K562 (cell line): ENCODE results near the gene FOSL1. TPM values are rescaled to one million over a fixed set of nuclear protein-coding genes. Genes with fewer than 3 reads are reported as not detected.
A peak's percentile ranks its signal among the peaks of the same experiment; 100 is the strongest.

Experiments
- ADNP ChIP-seq: fragments of 200-800 bp; sonication (Bioruptor generic); IDR thresholded peaks from 2 replicates; pipeline ENCODE4 v1.6.1; 2016; ENCODE audit warnings: missing genetic modification characterization, missing compliant biosample characterization
- ARID4B ChIP-seq: sonication (generic); formaldehyde crosslinking; IDR thresholded peaks from 2 replicates; pipeline ENCODE4 v1.8.0; 2022; ENCODE audit warnings: mild to moderate bottlenecking, missing genetic modification reagents
- HSF4 ChIP-seq: fragments of 250-450 bp; sonication (Bioruptor Pico); IDR thresholded peaks from 2 replicates; pipeline ENCODE4 v2.1.2; 2022; ENCODE audit warnings: mild to moderate bottlenecking, moderate library complexity, borderline replicate concordance
- KLF13 ChIP-seq: fragments of 450-650 bp; IDR thresholded peaks from 2 replicates; pipeline ENCODE4 v1.6.1; 2016; ENCODE audit warnings: missing genetic modification characterization, low read depth, mild to moderate bottlenecking, missing compliant biosample characterization, moderate library complexity, borderline replicate concordance
- MTF1 ChIP-seq: fragments of 250-450 bp; sonication (Bioruptor Pico); IDR thresholded peaks from 2 replicates; pipeline ENCODE4 v1.9.0; 2021; ENCODE audit warnings: moderate library complexity, mild to moderate bottlenecking, inconsistent platforms, borderline replicate concordance
- NRF1 ChIP-seq, 2 experiments: fragments of 450-650 bp; IDR thresholded peaks in 1 of 2; conservative IDR thresholded peaks in 1 of 2; 2 replicates each; pipeline ENCODE4 v1.6.1; 2014; ENCODE audit warnings: mild to moderate bottlenecking in 2 of 2
- POLR2H ChIP-seq: IDR thresholded peaks from 2 replicates; pipeline ENCODE4 v1.6.1; 2016; ENCODE audit warnings: missing genetic modification characterization, low read depth, mild to moderate bottlenecking, control low read depth, missing compliant biosample characterization, moderate library complexity
- RBM34 ChIP-seq: fragments of 200-400 bp; formaldehyde crosslinking; IDR thresholded peaks from 2 replicates; pipeline ENCODE4 v1.6.1; 2018; ENCODE audit warnings: low read length, borderline replicate concordance; ENCODE audit not compliant: insufficient read depth
- RFX7 ChIP-seq: fragments of 250-450 bp; sonication (Bioruptor Pico); IDR thresholded peaks from 2 replicates; pipeline ENCODE4 v1.5.1; 2021; ENCODE audit warnings: mild to moderate bottlenecking
- SOX6 ChIP-seq: fragments of 450-650 bp; IDR thresholded peaks from 2 replicates; pipeline ENCODE4 v1.6.1; 2014; ENCODE audit warnings: mild to moderate bottlenecking
- TFE3 ChIP-seq: fragments of 450-650 bp; formaldehyde crosslinking; IDR thresholded peaks from 2 replicates; pipeline ENCODE4 v1.4.0; 2020; ENCODE audit warnings: mild to moderate bottlenecking, mixed read lengths
- ZNF318 ChIP-seq, 2 experiments: fragments of 450-650 bp; IDR thresholded peaks; 2 replicates each; pipeline ENCODE4 v1.6.1; 2016; ENCODE audit warnings: mild to moderate bottlenecking in 2 of 2, borderline replicate concordance in 1 of 2, low read depth in 1 of 2, moderate library complexity in 1 of 2
- ZNF830 ChIP-seq: fragments of 250-450 bp; sonication (Bioruptor Pico); IDR thresholded peaks from 2 replicates; pipeline ENCODE4 v1.5.0; 2021; ENCODE audit warnings: mild to moderate bottlenecking
- polyA plus RNA-seq, 8 experiments: library from polyadenylated mRNA; depleted of rRNA in 4 of 8; stranded (reverse) in 5 of 8; unstranded in 3 of 8; fragments of >200 nt; fragmentation: Nextera tagmentation in 2 of 8; fragmentation: Illumina TruSeq in 1 of 8; extraction: Ambion mirVana in 2 of 8; extraction: Trizol in 1 of 8; gene quantifications; 2 replicates each; pipeline versions ENCODE4 v1.2.1 to v1.2.3, GENCODE V29; 2011 to 2014; ENCODE audit warnings: inconsistent platforms in 1 of 8, missing spikeins in 1 of 8
- total RNA-seq, 7 experiments: library from RNA; depleted of rRNA in 6 of 7; stranded (reverse); fragments of >200 nt in 6 of 7; fragmentation: Illumina TruSeq in 2 of 7; extraction: Trizol in 2 of 7; gene quantifications; 2 replicates each; pipeline versions ENCODE4 v1.2.1 to v1.2.3, GENCODE V29; 2011 to 2021; ENCODE audit warnings: low replicate concordance in 1 of 7

The FOSL1 gene
- total and polyA plus RNA-seq, 9 of the 15 experiments (the other 6 are each of a cell fraction or from before 2014, with no cell fraction given): 3.5 to 39.6 (median 10.0) TPM

- TF ChIP-seq ZNF318 (IDR thresholded peaks at IDR 0.05; ENCODE audit: borderline replicate concordance in 1 of 2, low read depth in 1 of 2): no peak
- no peak for TF ChIP-seq ZNF830 (CRISPR knock-in tag)
- no peak for TF ChIP-seq ADNP
- peak; percentile 5; the same call in 1 of the 2 replicates for TF ChIP-seq SOX6
- TF ChIP-seq ARID4B (CRISPR knock-in tag): no peak
- TF ChIP-seq KLF13 (tag): no peak
- no peak for TF ChIP-seq POLR2H
- no peak for TF ChIP-seq NRF1 (conservative IDR thresholded peaks at IDR 0.05 in 1 of 2, IDR thresholded peaks at IDR 0.05 in 1 of 2)
- no peak for TF ChIP-seq TFE3 (CRISPR knock-in tag)
- no peak for TF ChIP-seq HSF4
- TF ChIP-seq RFX7 (CRISPR knock-in tag): no peak
- TF ChIP-seq MTF1 (CRISPR knock-in tag): no peak
- TF ChIP-seq RBM34: no peak
Measured at GRCh38 chr11:65941720-65942310, 41.6 kb upstream of the FOSL1 start (continued).
